HepG2 (cell line): Measurements from ENCODE around the gene RIPOR3. TPM values are rescaled to one million over a fixed set of nuclear protein-coding genes. Genes with fewer than 3 reads are reported as not detected.

Experiments
- EHMT2 ChIP-seq: fragments of 200-600 bp; sonication (generic); IDR thresholded peaks from 2 replicates; pipeline ENCODE4 v1.7.0; 2017; ENCODE audit warnings: antibody characterized with exemption, low read depth, low read length, borderline replicate concordance
- EZH2 ChIP-seq: conservative IDR thresholded peaks from 2 replicates; pipeline ENCODE4 v1.6.1; 2012; ENCODE audit warnings: mild to moderate bottlenecking, low read depth, low read length, moderate library complexity
- HES4 ChIP-seq: sonication (generic); formaldehyde crosslinking; IDR thresholded peaks from 2 replicates; pipeline ENCODE4 v1.9.0; 2021; ENCODE audit warnings: mild to moderate bottlenecking, missing genetic modification reagents, borderline replicate concordance
- JUND ChIP-seq: sonication (generic); formaldehyde crosslinking; IDR thresholded peaks from 2 replicates; pipeline ENCODE4 v1.8.0; 2022; ENCODE audit warnings: mild to moderate bottlenecking, missing genetic modification reagents
- MAFK ChIP-seq, 2 experiments: IDR thresholded peaks in 1 of 2; conservative IDR thresholded peaks in 1 of 2; 2 replicates each; pipeline ENCODE4 v1.6.1; 2011; ENCODE audit warnings: improper control_type of control experiment in 2 of 2, low read length in 2 of 2
- PHF8 ChIP-seq: sonication (generic); formaldehyde crosslinking; IDR thresholded peaks from 2 replicates; pipeline ENCODE4 v1.5.0; 2020; ENCODE audit warnings: missing genetic modification reagents
- RORA ChIP-seq: sonication (generic); formaldehyde crosslinking; IDR thresholded peaks from 2 replicates; pipeline ENCODE4 v1.5.0; 2020; ENCODE audit warnings: mild to moderate bottlenecking, missing genetic modification reagents, moderate library complexity
- SAFB2 ChIP-seq: sonication (generic); formaldehyde crosslinking; IDR thresholded peaks from 2 replicates; pipeline ENCODE4 v1.5.1; 2020; ENCODE audit warnings: missing genetic modification reagents, low read depth, mild to moderate bottlenecking, borderline replicate concordance
- SOX6 ChIP-seq, 2 experiments: fragments of 450-650 bp in 1 of 2; sonication (generic) in 1 of 2; formaldehyde crosslinking in 1 of 2; IDR thresholded peaks; 2 replicates each; pipeline versions ENCODE4 v1.4.0 to v1.6.1; 2017 to 2020; ENCODE audit warnings: antibody characterized with exemption in 1 of 2, mild to moderate bottlenecking in 1 of 2, missing genetic modification reagents in 1 of 2
- SSRP1 ChIP-seq: IDR thresholded peaks from 2 replicates; pipeline ENCODE4 v1.6.1; 2016; ENCODE audit warnings: control low read depth
- U2AF2 ChIP-seq: fragments of 200-400 bp; formaldehyde crosslinking; IDR thresholded peaks from 2 replicates; pipeline ENCODE4 v1.6.1; 2017; ENCODE audit warnings: low read depth, mild to moderate bottlenecking, low read length
- ZKSCAN8 ChIP-seq: IDR thresholded peaks from 2 replicates; pipeline ENCODE4 v1.6.1; 2016; ENCODE audit warnings: borderline replicate concordance, missing genetic modification reagents, missing compliant biosample characterization
- ZNF501 ChIP-seq: sonication (generic); formaldehyde crosslinking; IDR thresholded peaks from 2 replicates; pipeline ENCODE4 v1.5.1; 2020; ENCODE audit warnings: mild to moderate bottlenecking, moderate library complexity, missing genetic modification reagents
- ZNF605 ChIP-seq: sonication (generic); formaldehyde crosslinking; IDR thresholded peaks from 2 replicates; pipeline ENCODE4 v1.8.0; 2022; ENCODE audit warnings: mild to moderate bottlenecking, missing genetic modification reagents
- ZNF713 ChIP-seq: sonication (generic); formaldehyde crosslinking; IDR thresholded peaks from 2 replicates; pipeline ENCODE4 v1.4.0; 2020; ENCODE audit warnings: mild to moderate bottlenecking, missing genetic modification reagents
- ZNF749 ChIP-seq: sonication (generic); formaldehyde crosslinking; IDR thresholded peaks from 2 replicates; pipeline ENCODE4 v1.8.0; 2022; ENCODE audit warnings: mild to moderate bottlenecking, missing genetic modification reagents, moderate library complexity, borderline replicate concordance
- polyA plus RNA-seq, 8 experiments: library from polyadenylated mRNA; depleted of rRNA in 3 of 8; stranded (reverse) in 7 of 8; unstranded in 1 of 8; fragments of >200 nt; fragmentation: Illumina TruSeq in 4 of 8; extraction: Trizol in 4 of 8; gene quantifications; 2 replicates each; pipeline versions ENCODE4 v1.2.1 to v1.2.3, GENCODE V29; 2011 to 2016; ENCODE audit warnings: low read depth in 4 of 8, missing spikeins in 1 of 8, mixed read lengths in 1 of 8; ENCODE audit not compliant: insufficient read depth in 1 of 8
- total RNA-seq, 5 experiments: library from RNA; depleted of rRNA; stranded (reverse); fragments of >200 nt; fragmentation: Illumina TruSeq; extraction: Trizol; gene quantifications; 2 replicates each; pipeline ENCODE4 v1.2.3, GENCODE V29; 2016; ENCODE audit warnings: low read depth in 1 of 5
- TF ChIP-seq, protein P1 (sequence below): sonication (generic); formaldehyde crosslinking; IDR thresholded peaks from 2 replicates; pipeline ENCODE4 v1.4.0; 2020; ENCODE audit warnings: mild to moderate bottlenecking, missing genetic modification reagents
- TF ChIP-seq, protein P2 (sequence below): IDR thresholded peaks from 2 replicates; pipeline ENCODE4 v1.6.1; 2016; ENCODE audit warnings: low read depth, borderline replicate concordance
- TF ChIP-seq, protein P3 (sequence below): sonication (generic); formaldehyde crosslinking; IDR thresholded peaks from 2 replicates; pipeline ENCODE4 v1.5.0; 2020; ENCODE audit warnings: mild to moderate bottlenecking, low read depth, missing genetic modification reagents, borderline replicate concordance
- TF ChIP-seq, protein P4 (sequence below): sonication (generic); formaldehyde crosslinking; IDR thresholded peaks from 2 replicates; pipeline ENCODE4 v1.5.1; 2020; ENCODE audit warnings: mild to moderate bottlenecking, moderate library complexity, missing genetic modification reagents
- TF ChIP-seq, protein P5 (sequence below): sonication (generic); formaldehyde crosslinking; IDR thresholded peaks from 2 replicates; pipeline ENCODE4 v1.5.0; 2020; ENCODE audit warnings: missing genetic modification reagents
- TF ChIP-seq, protein P6 (sequence below): IDR thresholded peaks from 2 replicates; pipeline ENCODE4 v1.6.1; 2012; ENCODE audit warnings: inconsistent platforms

RIPOR3 gene
- total and polyA plus RNA-seq, 2 of the 13 experiments (the other 11 are each of a cell fraction or from before 2014, with no cell fraction given): 0.18 TPM; not detected in 1

DNA sequence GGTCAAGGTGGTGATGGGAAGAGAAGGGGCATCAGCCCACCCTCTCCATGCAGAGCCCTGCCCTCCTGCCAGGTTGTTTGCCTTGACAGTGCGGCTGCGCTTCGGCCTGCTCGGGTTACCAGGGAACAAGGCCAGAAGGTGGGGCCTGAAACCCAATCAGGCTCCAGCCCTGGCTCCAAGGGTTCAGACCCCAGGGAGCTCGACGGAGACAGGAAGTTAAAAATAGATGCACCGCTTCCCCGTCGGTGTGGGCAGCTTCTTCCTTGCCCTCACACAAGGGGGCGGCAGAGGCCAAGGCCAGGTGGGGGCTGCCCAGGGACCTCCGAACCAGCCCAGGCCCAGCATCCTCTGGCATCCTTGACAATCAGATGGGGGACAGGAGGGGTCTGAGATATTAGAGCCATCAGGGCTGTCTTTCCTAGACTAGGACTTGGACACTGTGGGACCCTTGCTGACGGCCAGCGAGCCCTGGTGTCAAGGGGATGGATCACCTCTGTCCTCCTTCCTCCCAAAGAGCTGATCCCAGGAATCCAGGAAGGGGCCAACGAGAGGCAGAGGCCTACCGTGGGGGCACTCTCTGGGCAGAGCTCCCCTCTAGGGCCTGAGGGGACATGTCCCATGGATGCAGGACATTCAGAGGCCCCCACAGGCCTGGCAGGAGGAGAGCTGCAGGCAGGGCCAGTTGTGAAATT is 65.2 kb downstream of the RIPOR3 start (continued):
- TF ChIP-seq, protein P1, sequence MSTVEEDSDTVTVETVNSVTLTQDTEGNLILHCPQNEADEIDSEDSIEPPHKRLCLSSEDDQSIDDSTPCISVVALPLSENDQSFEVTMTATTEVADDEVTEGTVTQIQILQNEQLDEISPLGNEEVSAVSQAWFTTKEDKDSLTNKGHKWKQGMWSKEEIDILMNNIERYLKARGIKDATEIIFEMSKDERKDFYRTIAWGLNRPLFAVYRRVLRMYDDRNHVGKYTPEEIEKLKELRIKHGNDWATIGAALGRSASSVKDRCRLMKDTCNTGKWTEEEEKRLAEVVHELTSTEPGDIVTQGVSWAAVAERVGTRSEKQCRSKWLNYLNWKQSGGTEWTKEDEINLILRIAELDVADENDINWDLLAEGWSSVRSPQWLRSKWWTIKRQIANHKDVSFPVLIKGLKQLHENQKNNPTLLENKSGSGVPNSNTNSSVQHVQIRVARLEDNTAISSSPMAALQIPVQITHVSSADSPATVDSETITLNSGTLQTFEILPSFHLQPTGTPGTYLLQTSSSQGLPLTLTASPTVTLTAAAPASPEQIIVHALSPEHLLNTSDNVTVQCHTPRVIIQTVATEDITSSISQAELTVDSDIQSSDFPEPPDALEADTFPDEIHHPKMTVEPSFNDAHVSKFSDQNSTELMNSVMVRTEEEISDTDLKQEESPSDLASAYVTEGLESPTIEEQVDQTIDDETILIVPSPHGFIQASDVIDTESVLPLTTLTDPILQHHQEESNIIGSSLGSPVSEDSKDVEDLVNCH (CRISPR knock-in tag): no peak
- TF ChIP-seq JUND (CRISPR knock-in tag) (no peak), SAFB2 (CRISPR knock-in tag) (no peak), ZNF501 (peak; percentile 62; the same call in 1 of the 2 replicates), RORA (CRISPR knock-in tag) (no peak), HES4 (CRISPR knock-in tag) (no peak), PHF8 (no peak), ZNF713 (CRISPR knock-in tag) (no peak; the same call in 1 of the 2 replicates), U2AF2 (no peak), SSRP1 (CRISPR knock-in tag) (no peak), SOX6 (IDR thresholded peaks at IDR 0.05) (no peak), SOX6 (CRISPR knock-in tag; IDR thresholded peaks at IDR 0.05) (peak; percentile 34; the same call in 1 of the 2 replicates), ZNF605 (CRISPR knock-in tag) (no peak), EHMT2 (no peak), MAFK (conservative IDR thresholded peaks at IDR 0.05 in 1 of 2, IDR thresholded peaks at IDR 0.05 in 1 of 2; ENCODE audit: low read length in 2 of 2) (no peak), EZH2 (no peak), ZKSCAN8 (CRISPR knock-in tag) (no peak), ZNF749 (CRISPR knock-in tag) (no peak)
- TF ChIP-seq, protein P2, sequence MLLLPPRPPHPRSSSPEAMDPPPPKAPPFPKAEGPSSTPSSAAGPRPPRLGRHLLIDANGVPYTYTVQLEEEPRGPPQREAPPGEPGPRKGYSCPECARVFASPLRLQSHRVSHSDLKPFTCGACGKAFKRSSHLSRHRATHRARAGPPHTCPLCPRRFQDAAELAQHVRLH: peak; percentile 79; the same call in 1 of the 2 replicates
- TF ChIP-seq, protein P3, sequence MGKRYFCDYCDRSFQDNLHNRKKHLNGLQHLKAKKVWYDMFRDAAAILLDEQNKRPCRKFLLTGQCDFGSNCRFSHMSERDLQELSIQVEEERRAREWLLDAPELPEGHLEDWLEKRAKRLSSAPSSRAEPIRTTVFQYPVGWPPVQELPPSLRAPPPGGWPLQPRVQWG (CRISPR knock-in tag): no peak
- TF ChIP-seq, protein P4, sequence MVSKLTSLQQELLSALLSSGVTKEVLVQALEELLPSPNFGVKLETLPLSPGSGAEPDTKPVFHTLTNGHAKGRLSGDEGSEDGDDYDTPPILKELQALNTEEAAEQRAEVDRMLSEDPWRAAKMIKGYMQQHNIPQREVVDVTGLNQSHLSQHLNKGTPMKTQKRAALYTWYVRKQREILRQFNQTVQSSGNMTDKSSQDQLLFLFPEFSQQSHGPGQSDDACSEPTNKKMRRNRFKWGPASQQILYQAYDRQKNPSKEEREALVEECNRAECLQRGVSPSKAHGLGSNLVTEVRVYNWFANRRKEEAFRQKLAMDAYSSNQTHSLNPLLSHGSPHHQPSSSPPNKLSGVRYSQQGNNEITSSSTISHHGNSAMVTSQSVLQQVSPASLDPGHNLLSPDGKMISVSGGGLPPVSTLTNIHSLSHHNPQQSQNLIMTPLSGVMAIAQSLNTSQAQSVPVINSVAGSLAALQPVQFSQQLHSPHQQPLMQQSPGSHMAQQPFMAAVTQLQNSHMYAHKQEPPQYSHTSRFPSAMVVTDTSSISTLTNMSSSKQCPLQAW (CRISPR knock-in tag): peak; percentile 75
- TF ChIP-seq, protein P5, sequence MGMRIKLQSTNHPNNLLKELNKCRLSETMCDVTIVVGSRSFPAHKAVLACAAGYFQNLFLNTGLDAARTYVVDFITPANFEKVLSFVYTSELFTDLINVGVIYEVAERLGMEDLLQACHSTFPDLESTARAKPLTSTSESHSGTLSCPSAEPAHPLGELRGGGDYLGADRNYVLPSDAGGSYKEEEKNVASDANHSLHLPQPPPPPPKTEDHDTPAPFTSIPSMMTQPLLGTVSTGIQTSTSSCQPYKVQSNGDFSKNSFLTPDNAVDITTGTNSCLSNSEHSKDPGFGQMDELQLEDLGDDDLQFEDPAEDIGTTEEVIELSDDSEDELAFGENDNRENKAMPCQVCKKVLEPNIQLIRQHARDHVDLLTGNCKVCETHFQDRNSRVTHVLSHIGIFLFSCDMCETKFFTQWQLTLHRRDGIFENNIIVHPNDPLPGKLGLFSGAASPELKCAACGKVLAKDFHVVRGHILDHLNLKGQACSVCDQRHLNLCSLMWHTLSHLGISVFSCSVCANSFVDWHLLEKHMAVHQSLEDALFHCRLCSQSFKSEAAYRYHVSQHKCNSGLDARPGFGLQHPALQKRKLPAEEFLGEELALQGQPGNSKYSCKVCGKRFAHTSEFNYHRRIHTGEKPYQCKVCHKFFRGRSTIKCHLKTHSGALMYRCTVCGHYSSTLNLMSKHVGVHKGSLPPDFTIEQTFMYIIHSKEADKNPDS: no peak
- TF ChIP-seq, protein P6, sequence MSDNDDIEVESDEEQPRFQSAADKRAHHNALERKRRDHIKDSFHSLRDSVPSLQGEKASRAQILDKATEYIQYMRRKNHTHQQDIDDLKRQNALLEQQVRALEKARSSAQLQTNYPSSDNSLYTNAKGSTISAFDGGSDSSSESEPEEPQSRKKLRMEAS: no peak
